Cardiac fibroblast (primary cell): ENCODE results near the gene DDX25.

Source experiments
- DNase-seq, 2 donors: peaks; one replicate each; pipeline versions ENCODE4 v3.0.0 to v3.0.0-alpha.2; 2010; ENCODE audit warnings: low read depth in 2 of 2
- H3K4me3 ChIP-seq, 2 donors: replicated peaks in 1 of 2; 1 replicate in 1 of 2; 2 replicates in 1 of 2; pipeline ENCODE4 v1.5.1; 2011; ENCODE audit warnings: low read depth in 2 of 2, low read length in 2 of 2, mild to moderate bottlenecking in 2 of 2, moderate library complexity in 1 of 2
- CTCF ChIP-seq: IDR thresholded peaks from one replicate; pipeline ENCODE4 v1.5.1; 2011; ENCODE audit warnings: low read depth, mild to moderate bottlenecking, low read length, inconsistent platforms

DDX25 gene

GRCh38 chr11:125954945-125955640, 50.8 kb downstream of the DDX25 start:
- H3K4me3 ChIP-seq = no peak overlapping the region
- DNase-seq = no peak
- TF ChIP-seq CTCF = no peak

GRCh38 chr11:125955856-125956255, 51.5 kb downstream of the DDX25 start:
- no peak for TF ChIP-seq CTCF

GRCh38 chr11:125956391-125957134, 52.3 kb downstream of the DDX25 start:
- no peak for TF ChIP-seq CTCF
- H3K4me3 ChIP-seq = no peak overlapping the region
- peak; percentile 9 to 81 for DNase-seq

More at GRCh38 chr11:125955856-125956255, 51.5 kb downstream of the DDX25 start:
- no peak overlapping the region for H3K4me3 ChIP-seq
- no peak for DNase-seq

- no peak for DNase-seq
- TF ChIP-seq CTCF = no peak
- H3K4me3 ChIP-seq = no peak overlapping the region
Observed at GRCh38 chr11:125957618-125958332, 53.5 kb downstream of the DDX25 start.

GRCh38 chr11:125958872-125959400, 54.6 kb downstream of the DDX25 start:
- DNase-seq = no peak
- no peak for TF ChIP-seq CTCF
- H3K4me3 ChIP-seq = no peak overlapping the region

- no peak overlapping the region for H3K4me3 ChIP-seq
- DNase-seq = no peak
- no peak for TF ChIP-seq CTCF
Observed at GRCh38 chr11:125959511-125959910, 55.2 kb downstream of the DDX25 start.
